SH-SY5Y (cell line): ENCODE results near the gene REX1BD.

Source experiments
- GATA2 ChIP-seq: IDR thresholded peaks from 2 replicates; pipeline ENCODE4 v1.6.1; 2011; ENCODE audit warnings: mild to moderate bottlenecking, low read depth, low read length
- GATA3 ChIP-seq: IDR thresholded peaks from 2 replicates; pipeline ENCODE4 v1.6.1; 2011; ENCODE audit warnings: low read depth, mild to moderate bottlenecking, low read length, moderate library complexity

- no peak for TF ChIP-seq GATA2
- no peak for TF ChIP-seq GATA3
These were observed 13.8 kb upstream of the REX1BD start for GRCh38 chr19:18574691-18575291.
